GM18508 (cell line): Measurements from ENCODE around the gene CLTRN.
"Not testable (repeated sequence)": the region's sequence is repeated elsewhere in the genome, so short reads cannot be mapped to it uniquely, and the experiment has no call there.

ENCODE experiments used
- ATAC-seq: cut with Tn5 transposase; IDR thresholded peaks from one replicate; pipeline ENCODE4 v1.9.1; 2021; ENCODE audit warnings: moderate number of reproducible peaks; ENCODE audit not compliant: insufficient read depth, unreplicated experiment

CLTRN gene

DNA sequence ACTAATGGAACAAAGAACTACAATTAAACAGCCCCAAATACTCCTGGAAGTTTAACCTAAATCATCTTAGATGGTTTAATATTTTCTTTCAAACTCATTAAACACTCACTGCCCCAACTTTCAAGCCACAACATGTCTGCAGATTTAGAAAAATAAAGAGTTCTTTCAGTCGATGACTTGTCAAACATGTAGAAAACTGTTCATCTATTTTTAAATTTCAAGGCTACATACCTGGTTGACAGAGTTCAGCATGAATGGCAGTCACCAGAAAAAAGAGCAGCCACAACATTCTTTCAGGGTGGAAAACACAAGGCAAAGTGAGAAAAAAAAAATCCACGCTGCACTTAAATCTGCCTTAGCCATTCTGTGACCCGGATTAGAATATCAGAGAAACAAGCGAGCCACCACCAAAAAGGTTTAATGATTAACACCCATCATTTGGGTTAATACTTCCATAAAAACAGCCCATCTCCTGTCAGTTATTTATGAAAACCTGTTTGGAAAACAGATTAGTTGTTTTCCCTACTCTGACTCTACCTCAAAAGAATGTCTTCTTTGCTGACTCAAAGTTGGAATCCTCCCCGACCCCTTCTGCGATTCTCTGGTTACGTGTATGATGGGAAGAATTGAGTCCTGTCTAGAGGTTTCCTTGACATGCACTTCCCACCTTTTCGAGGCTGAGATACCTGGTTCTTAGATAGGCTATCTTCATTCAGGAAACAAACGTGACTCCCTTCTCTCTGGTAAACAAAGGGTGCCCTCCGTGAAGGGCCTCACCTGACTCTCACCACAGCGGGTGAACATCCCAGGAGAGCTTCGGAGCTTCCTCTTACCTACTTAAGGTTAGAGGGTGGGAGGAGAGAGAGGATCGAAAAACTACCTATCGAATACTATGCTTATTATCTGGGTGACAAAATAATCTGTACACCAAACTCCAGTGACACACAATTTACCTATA is at the start of gene CLTRN:
CLTRN (minus strand) TSS at position 319 of the 958 bp plus-strand sequence; CDS start at position 289, 30 bp downstream.
- no peak for ATAC-seq

DNA sequence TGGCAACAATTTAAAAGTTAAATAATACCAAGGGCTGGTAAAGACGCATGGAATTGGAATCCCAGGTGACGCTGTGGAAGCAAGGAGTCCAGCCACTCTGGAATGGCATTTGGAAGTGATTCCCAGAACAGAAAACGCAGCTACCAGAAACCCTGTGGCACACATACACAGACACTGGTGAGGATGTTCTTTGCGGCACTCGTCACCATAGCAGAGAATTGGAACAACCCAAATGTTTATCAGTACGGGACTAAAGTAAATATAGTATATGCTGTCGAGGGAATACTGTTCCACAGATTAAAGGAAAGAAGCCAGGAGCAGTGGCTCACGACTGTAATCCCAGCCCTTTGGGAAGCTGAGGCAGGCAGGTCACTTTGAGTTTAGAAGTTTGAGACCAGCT is 39.7 kb upstream of the CLTRN start:
- not testable (repeated sequence) for ATAC-seq

- ATAC-seq, result not testable (repeated sequence)
Measured at GRCh38 chrX:15703809-15704208, 39.2 kb upstream of the CLTRN start.

- no peak for ATAC-seq
Measured at GRCh38 chrX:15702488-15703371, 38.1 kb upstream of the CLTRN start.

GRCh38 chrX:15696516-15696915 is 31.9 kb upstream of the CLTRN start:
- ATAC-seq, result no peak

GRCh38 chrX:15694941-15695451 is 30.4 kb upstream of the CLTRN start:
- no peak for ATAC-seq

GRCh38 chrX:15686818-15687685 is 22.4 kb upstream of the CLTRN start:
- ATAC-seq, result no peak

DNA sequence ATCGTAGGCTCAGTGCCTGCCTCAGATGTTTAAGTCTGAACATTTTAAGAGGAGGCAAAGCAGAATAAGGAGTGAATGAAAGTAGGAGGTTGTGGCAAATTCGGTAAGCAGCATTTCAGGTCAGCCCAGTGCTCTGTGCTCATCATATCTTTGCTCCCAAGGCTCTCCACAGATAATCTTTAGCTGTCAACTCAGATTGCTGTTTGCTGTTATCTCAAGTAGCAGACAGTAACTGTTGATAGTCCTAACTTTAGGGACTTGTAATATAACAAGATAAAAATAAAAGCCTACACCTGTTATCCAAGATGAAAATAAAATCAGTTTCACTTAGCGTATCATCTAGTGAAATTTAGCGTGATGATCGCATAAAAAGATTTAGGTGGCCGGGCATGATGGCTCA is 18.6 kb upstream of the CLTRN start:
- ATAC-seq, result no peak

DNA sequence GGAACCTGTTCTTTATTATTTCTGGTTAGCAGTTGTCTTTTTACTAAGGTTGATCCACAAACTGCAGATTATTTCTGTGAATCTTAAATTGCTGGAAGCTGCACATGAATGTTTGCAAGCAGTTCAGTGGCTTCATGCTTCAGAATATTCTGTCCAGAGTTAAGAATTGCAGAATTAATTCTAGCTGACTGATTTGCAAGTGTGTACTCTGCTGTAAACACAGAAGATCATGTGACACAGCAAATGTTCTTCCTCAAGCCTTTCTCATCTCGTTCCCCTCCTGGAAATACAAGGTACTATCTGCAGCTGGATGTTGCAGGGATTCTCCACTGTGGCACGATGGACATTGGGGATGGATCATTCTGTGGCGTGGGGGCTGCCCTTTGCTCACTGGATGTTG is 16.8 kb upstream of the CLTRN start:
- ATAC-seq, result no peak

GRCh38 chrX:15680401-15680800 is 15.8 kb upstream of the CLTRN start:
- ATAC-seq, result peak; percentile 60

DNA sequence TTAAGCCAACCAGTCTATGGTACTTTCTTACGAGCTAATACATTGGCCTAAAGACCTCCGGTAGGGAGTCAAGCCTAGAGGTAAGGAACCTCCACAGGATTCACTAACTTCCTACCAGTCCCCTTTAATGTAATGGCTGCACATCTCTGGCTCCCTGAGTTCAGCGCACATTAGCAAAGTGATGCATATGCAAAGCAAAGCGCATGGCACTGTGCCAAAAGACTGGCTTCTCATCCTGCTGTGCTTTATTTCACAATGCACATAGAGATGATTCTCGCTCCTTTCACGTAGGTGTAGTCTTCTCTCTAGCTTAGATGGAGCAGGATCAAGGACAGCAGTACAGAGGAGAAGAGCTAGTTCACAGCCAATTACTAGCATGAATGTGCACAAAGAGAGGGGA is 14.6 kb upstream of the CLTRN start:
- no peak for ATAC-seq

DNA sequence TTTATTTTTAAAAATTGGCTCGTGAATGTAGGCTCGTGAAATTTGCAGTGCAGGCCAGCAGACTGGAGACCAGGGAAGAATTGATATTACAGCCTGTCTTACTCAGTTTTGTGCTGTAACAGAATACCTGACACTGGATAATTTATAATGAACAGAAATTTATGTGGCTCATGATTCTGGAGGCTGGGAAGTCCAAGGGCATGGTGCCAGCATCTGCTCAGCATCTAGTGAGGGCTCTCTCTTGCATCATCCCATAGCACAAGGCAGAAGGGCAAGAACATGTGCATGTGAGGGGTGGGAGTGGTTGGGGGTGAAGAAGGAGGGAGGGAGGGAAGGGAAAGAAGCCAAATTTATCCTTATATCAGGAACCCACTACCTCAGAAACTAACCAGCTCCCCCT is 13.7 kb upstream of the CLTRN start:
- no peak for ATAC-seq

DNA sequence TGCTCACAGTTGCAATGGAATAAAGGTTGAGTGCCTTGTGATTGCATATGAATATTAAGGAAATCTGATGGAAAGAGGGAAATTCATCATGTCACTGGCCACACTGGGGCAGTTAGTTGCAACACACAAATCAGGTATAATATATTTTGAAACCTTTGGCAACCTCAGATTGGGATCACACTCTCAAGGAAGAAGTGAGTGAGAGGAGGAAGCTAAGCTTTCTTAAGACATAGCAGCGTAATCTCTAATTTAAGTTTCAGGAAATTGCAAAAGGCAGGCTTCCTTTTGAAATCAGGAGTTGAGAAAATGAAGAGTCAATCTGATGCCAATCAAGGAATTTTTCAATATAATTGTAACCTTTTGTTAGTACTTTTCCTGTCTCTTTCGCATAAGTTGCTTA is 12.3 kb upstream of the CLTRN start:
- no peak for ATAC-seq

DNA sequence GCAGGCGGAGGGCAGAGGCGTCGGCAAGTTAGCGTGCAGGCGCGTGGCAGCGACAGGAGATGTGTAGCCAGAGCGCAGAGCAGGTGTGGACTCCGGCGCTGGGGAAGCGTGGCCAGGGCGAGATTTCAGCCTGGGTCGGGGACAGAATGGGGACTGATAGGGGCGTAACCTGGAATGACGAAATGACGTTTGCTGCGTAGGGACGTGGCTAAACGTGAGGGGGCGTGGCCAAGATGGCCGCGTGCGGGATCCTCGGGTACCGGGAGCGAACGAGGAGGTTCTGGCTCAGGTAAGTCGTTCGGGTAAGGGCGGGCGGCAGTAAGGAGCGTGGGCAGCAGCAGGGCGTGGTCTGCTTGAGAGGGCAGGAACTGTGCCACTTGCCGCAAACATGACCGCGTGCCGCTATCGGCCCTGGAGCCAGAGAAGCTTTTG is 10.9 kb upstream of the CLTRN start:
- ATAC-seq, result peak; percentile 41

DNA sequence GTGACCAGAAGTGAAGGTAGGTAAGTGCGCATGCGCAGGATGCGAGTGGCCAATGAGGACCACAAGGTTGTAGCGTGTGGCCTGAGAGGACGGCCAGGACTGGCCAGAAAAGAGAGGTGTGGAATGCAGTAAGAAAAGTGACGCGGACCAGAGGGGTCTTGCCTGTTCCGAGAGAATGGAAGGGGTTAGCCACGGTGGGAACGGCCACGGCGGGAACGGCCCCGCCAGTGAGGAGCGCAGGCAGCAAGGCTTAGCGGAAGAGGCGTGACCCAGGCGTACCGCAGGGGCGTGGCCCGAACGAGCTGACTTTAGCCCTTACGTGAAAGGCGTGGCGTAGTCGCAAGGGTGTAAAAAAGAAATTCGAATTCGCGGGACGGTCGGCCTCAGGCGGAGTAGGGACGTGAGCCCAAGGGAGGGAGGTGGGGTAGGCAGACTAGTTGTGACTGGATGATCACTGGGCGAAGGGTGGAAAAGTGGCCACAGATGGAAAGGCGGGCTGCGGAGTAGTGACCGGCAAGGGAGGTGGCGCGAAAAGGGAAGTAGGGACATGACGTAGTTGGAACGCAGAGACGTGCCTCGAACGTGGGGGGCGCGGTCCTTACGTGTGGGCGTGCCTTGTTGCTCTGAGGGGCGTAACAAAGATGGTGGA is 10.4 kb upstream of the CLTRN start:
- peak; percentile 78 for ATAC-seq

- ATAC-seq, result no peak
Measured at GRCh38 chrX:15674514-15674840, 9.9 kb upstream of the CLTRN start.

GRCh38 chrX:15673970-15674369 is 9.4 kb upstream of the CLTRN start:
- no peak for ATAC-seq

GRCh38 chrX:15672881-15673280 is 8.3 kb upstream of the CLTRN start:
- ATAC-seq, result no peak

DNA sequence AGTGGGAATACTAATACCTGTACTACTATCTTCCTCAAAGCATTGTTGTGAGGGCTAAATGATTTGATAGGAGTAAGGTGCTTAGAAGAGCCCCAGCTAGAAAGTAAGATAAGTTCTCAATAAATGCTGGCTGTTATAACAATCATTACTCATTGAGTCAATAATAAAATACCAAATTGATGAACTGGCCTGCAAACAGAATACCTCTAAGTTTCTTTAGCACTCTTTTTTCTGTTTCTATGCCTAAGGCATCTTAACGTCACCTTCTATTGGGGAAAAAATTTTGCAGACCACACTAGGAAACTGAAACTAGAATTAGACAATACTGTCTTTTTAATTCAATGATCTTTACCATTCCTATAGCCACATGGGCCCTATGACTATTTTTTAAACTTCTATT is 1.2 kb downstream of the CLTRN start:
- no peak for ATAC-seq

- ATAC-seq, result not testable (repeated sequence)
Measured at GRCh38 chrX:15654804-15655203, 9.8 kb downstream of the CLTRN start.
